Testis (tissue), 2 donors: ENCODE measurements around the gene GH2.
"Not testable (repeated sequence)": the region's sequence is repeated elsewhere in the genome, so short reads cannot be mapped to it uniquely, and the experiment has no call there.

Source experiments
- POLR2A ChIP-seq: fragments of 450-650 bp; IDR thresholded peaks from one replicate; pipeline ENCODE4 v1.6.1; 2017; ENCODE audit warnings: antibody characterized with exemption, mild to moderate bottlenecking, moderate library complexity
- TF ChIP-seq, protein P1 (sequence below), 3 experiments: fragments of 450-650 bp in 2 of 3; fragments of 200-600 bp in 1 of 3; sonication (generic) in 1 of 3; IDR thresholded peaks; one replicate each; pipeline ENCODE4 v1.5.1; 2016 to 2019; ENCODE audit warnings: antibody characterized with exemption in 3 of 3, mild to moderate bottlenecking in 2 of 3, moderate library complexity in 1 of 3

DNA sequence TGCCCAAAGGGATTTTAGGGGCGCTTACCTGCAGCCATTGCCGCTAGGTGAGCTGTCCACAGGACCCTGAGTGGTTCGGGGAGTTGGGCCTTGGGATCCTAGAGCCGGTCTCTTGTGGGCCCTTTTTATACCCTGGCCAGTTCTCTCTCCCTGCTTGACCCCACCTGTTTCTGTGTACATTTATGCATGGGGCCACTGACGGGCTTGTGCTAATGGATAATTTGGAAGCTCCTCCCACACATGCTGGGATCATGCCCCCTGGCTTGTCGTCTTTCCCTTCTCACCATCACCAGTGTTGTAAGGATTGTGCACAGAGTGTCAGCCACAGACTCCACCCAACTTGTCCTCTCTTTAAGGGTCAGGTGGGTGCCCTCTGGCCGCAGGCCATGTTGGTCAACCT, 8.2 kb downstream of the GH2 start, which contains the start of gene CSH2:
- TF ChIP-seq, protein P1, sequence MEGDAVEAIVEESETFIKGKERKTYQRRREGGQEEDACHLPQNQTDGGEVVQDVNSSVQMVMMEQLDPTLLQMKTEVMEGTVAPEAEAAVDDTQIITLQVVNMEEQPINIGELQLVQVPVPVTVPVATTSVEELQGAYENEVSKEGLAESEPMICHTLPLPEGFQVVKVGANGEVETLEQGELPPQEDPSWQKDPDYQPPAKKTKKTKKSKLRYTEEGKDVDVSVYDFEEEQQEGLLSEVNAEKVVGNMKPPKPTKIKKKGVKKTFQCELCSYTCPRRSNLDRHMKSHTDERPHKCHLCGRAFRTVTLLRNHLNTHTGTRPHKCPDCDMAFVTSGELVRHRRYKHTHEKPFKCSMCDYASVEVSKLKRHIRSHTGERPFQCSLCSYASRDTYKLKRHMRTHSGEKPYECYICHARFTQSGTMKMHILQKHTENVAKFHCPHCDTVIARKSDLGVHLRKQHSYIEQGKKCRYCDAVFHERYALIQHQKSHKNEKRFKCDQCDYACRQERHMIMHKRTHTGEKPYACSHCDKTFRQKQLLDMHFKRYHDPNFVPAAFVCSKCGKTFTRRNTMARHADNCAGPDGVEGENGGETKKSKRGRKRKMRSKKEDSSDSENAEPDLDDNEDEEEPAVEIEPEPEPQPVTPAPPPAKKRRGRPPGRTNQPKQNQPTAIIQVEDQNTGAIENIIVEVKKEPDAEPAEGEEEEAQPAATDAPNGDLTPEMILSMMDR (IDR thresholded peaks at IDR 0.05), result not testable (repeated sequence)
- not testable (repeated sequence) for TF ChIP-seq POLR2A
